DND-41 (cell line): ENCODE measurements around the gene JARID2.
A peak's percentile ranks its signal among the peaks of the same experiment; 100 is the strongest.

ENCODE experiments used
- ATAC-seq: fragments of 200-7000 bp; cut with Tn5 transposase; 3 replicates; pipeline ENCODE4 v1.9.1; 2021; ENCODE audit warnings: low read depth; ENCODE audit not compliant: insufficient read depth
- DNase-seq: peaks from one replicate; pipeline ENCODE4 v3.0.0-alpha.2; 2020
- H2AFZ ChIP-seq: 2 replicates; pipeline ENCODE4 v1.6.0; 2012; ENCODE audit warnings: low read depth, low read length
- H3K27ac ChIP-seq: 2 replicates; pipeline ENCODE4 v1.5.1; 2012; ENCODE audit warnings: low read length, inconsistent platforms
- H3K27me3 ChIP-seq: fragments of 200-600 bp; sonication (generic); 2 replicates; pipeline ENCODE4 v1.6.0; 2012; ENCODE audit warnings: low read length, mild to moderate bottlenecking, inconsistent platforms; ENCODE audit not compliant: insufficient read depth, poor library complexity
- H3K36me3 ChIP-seq: 2 replicates; pipeline ENCODE4 v1.5.1; 2012; ENCODE audit warnings: low read length, inconsistent platforms; ENCODE audit not compliant: insufficient read depth
- H3K4me1 ChIP-seq: 2 replicates; pipeline ENCODE4 v1.5.1; 2012; ENCODE audit warnings: mild to moderate bottlenecking, low read length; ENCODE audit not compliant: insufficient read depth
- H3K4me2 ChIP-seq: 2 replicates; pipeline ENCODE4 v1.6.0; 2012; ENCODE audit warnings: mild to moderate bottlenecking, moderate library complexity, low read length, inconsistent platforms; ENCODE audit not compliant: insufficient read depth
- H3K4me3 ChIP-seq, 2 experiments: fragments of 200-600 bp in 1 of 2; shearing (Covaris generic) in 1 of 2; 2 replicates each; pipeline ENCODE4 v1.5.1; 2012 to 2016; ENCODE audit warnings: inconsistent platforms in 2 of 2, low read length in 2 of 2, mild to moderate bottlenecking in 2 of 2, low read depth in 1 of 2, moderate library complexity in 1 of 2
- H3K79me2 ChIP-seq: 2 replicates; pipeline ENCODE4 v1.6.0; 2012; ENCODE audit warnings: low read length, inconsistent platforms; ENCODE audit not compliant: insufficient read depth
- H3K9ac ChIP-seq: 2 replicates; pipeline ENCODE4 v1.6.0; 2012; ENCODE audit warnings: low read depth, mild to moderate bottlenecking, inconsistent platforms, low read length, moderate library complexity
- H3K9me3 ChIP-seq: 2 replicates; pipeline ENCODE4 v1.5.1; 2012; ENCODE audit warnings: low read length, moderate library complexity, mild to moderate bottlenecking, inconsistent platforms; ENCODE audit not compliant: insufficient read depth, severe bottlenecking
- H4K20me1 ChIP-seq: 2 replicates; pipeline ENCODE4 v1.6.0; 2012; ENCODE audit warnings: low read length; ENCODE audit not compliant: insufficient read depth
- CTCF ChIP-seq: IDR thresholded peaks from 2 replicates; pipeline ENCODE4 v1.5.1; 2012; ENCODE audit warnings: borderline replicate concordance, low read length, moderate library complexity, mild to moderate bottlenecking; ENCODE audit not compliant: poor library complexity, severe bottlenecking; ENCODE audit errors: extremely low read depth
- EZH2 ChIP-seq: IDR thresholded peaks from 3 replicates; pipeline ENCODE4 v1.6.1; 2012; ENCODE audit warnings: borderline replicate concordance, low read depth, mild to moderate bottlenecking, moderate library complexity, low read length, inconsistent platforms; ENCODE audit not compliant: severe bottlenecking

Gene JARID2

GRCh38 chr6:15343490-15344191 is 97.8 kb downstream of the JARID2 start:
- Histone ChIP-seq H4K20me1 (peaks cover 60% of the 10 kb centered on the region), H3K4me1 (peaks cover 30% of the 10 kb centered on the region), H3K27me3 (no peaks in the 10 kb centered on the region), H3K9me3 (no peaks in the 10 kb centered on the region), H3K27ac (no peak overlapping the region), H3K36me3 (no peaks in the 10 kb centered on the region), H3K79me2 (peaks cover 71% of the 10 kb centered on the region), H2AFZ (no peak overlapping the region), H3K9ac (no peak overlapping the region), H3K4me3 (no peak overlapping the region), H3K4me2 (no peak overlapping the region)
- ATAC-seq (no peak), DNase-seq (no peak)
- TF ChIP-seq EZH2 (no peak), CTCF (no peak)

GRCh38 chr6:15344192-15344519 is 98.3 kb downstream of the JARID2 start:
- no peak for ATAC-seq
- H2AFZ ChIP-seq = no peak overlapping the region
- no peak overlapping the region for H3K9ac ChIP-seq
- DNase-seq = no peak
- H3K4me3 ChIP-seq = no peak overlapping the region
- H3K9me3 ChIP-seq = no peaks in the 10 kb centered on the region
- H3K4me2 ChIP-seq = no peak overlapping the region
- TF ChIP-seq EZH2 = no peak
- H3K27me3 ChIP-seq = no peaks in the 10 kb centered on the region
- H4K20me1 ChIP-seq = peaks cover 59% of the 10 kb centered on the region
- peaks cover 71% of the 10 kb centered on the region for H3K79me2 ChIP-seq
- peaks cover 30% of the 10 kb centered on the region for H3K4me1 ChIP-seq
- H3K36me3 ChIP-seq = no peaks in the 10 kb centered on the region
- no peak overlapping the region for H3K27ac ChIP-seq

DNA sequence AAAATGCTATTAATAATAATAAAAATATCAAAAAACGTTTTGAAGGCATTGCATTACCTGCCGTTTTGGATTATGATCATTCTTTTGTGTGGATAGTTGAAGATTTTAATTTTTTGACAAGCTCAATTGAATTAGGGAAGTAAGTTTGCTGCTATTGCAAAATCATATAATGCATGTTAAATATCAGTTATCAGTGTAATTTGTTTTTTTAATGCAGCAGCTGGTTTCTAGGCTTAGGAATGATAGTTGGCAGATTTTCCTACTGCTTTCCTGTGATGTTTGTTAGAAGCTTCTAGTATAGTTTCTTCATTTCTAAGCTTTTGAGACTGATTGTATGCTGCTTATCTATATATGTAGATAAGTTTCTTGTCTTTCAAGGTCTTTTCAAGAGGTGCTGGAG is 99.0 kb downstream of the JARID2 start:
- Histone ChIP-seq H3K27ac (no peak overlapping the region), H3K27me3 (no peaks in the 10 kb centered on the region), H2AFZ (no peak overlapping the region), H3K36me3 (no peaks in the 10 kb centered on the region), H3K4me3 (no peak overlapping the region), H3K4me2 (no peak overlapping the region), H3K79me2 (peaks cover 78% of the 10 kb centered on the region), H4K20me1 (peaks cover 64% of the 10 kb centered on the region), H3K9me3 (no peaks in the 10 kb centered on the region), H3K9ac (no peak overlapping the region), H3K4me1 (peaks cover 27% of the 10 kb centered on the region)
- ATAC-seq (no peak), DNase-seq (no peak)
- TF ChIP-seq CTCF (no peak), EZH2 (no peak)

GRCh38 chr6:15346315-15346714 is 100.4 kb downstream of the JARID2 start:
- TF ChIP-seq EZH2 (no peak), CTCF (no peak)
- peak; percentile 91 for ATAC-seq
- DNase-seq = peak; percentile 32
- Histone ChIP-seq H2AFZ (no peak overlapping the region), H3K9ac (no peak overlapping the region), H3K4me3 (no peak overlapping the region), H3K9me3 (no peaks in the 10 kb centered on the region), H3K27ac (no peak overlapping the region), H3K4me2 (no peak overlapping the region), H3K4me1 (peaks cover 13% of the 10 kb centered on the region; the same call in 1 of the 2 replicates), H4K20me1 (peaks cover 61% of the 10 kb centered on the region), H3K79me2 (peaks cover 77% of the 10 kb centered on the region), H3K36me3 (no peaks in the 10 kb centered on the region), H3K27me3 (no peaks in the 10 kb centered on the region)
